Activated naive CD4-positive, alpha-beta T cell treated with anti-CD3 and anti-CD28 coated beads for 36 hours (primary cell): ENCODE data around the gene RGS16. TPM values are rescaled to one million over a fixed set of nuclear protein-coding genes. Genes with fewer than 3 reads are reported as not detected.

Experiments
- CTCF ChIA-PET: fragments of 350-600 bp; sonication (Branson Sonifier 250); formaldehyde crosslinking; loops from one replicate; lab custom pipeline; 2021; ENCODE audit warnings: antibody characterized with exemption; lab: Charles Lee
- DNase-seq: peaks from one replicate; pipeline ENCODE4 v3.0.0-alpha.2; 2020
- H3K27ac Mint-ChIP-seq: one replicate; pipeline ENCODE4 v1.8.0; 2021; ENCODE audit warnings: mild to moderate bottlenecking, mixed read lengths
- H3K27me3 Mint-ChIP-seq: one replicate; pipeline ENCODE4 v1.8.0; 2021; ENCODE audit warnings: low read depth, mixed read lengths
- H3K36me3 Mint-ChIP-seq: one replicate; pipeline ENCODE4 v1.8.0; 2021; ENCODE audit warnings: low read depth, mixed read lengths
- H3K4me1 Mint-ChIP-seq: one replicate; pipeline ENCODE4 v1.8.0; 2021; ENCODE audit warnings: low read depth, mixed read lengths
- H3K4me3 Mint-ChIP-seq: one replicate; pipeline ENCODE4 v1.8.0; 2021; ENCODE audit warnings: mild to moderate bottlenecking, moderate library complexity, mixed read lengths
- H3K9me3 Mint-ChIP-seq: one replicate; pipeline ENCODE4 v1.8.0; 2021; ENCODE audit warnings: mixed read lengths
- intact Hi-C: fragments of 100-400 bp; cut with micrococcal nuclease; formaldehyde crosslinking; loops from one replicate; pipeline ENCODE4 v1.15.1; 2023
- total RNA-seq, 2 experiments: library from RNA; stranded (reverse); gene quantifications; one replicate each; pipeline ENCODE4 v1.2.3, GENCODE V29; 2021

RGS16 gene
- total RNA-seq, 2 experiments from 2014 or later = 35.3 to 37.3 TPM

- H3K27ac Mint-ChIP-seq = no peak overlapping the region
- peak; percentile 42 for DNase-seq
- no peaks in the 10 kb centered on the region for H3K9me3 Mint-ChIP-seq
- intact Hi-C loops = loop anchor here (1.0 to 5.0 kb wide), 4 partner anchors 15 to 301 kb away; no protein-coding TSS in a partner anchor
- no peaks in the 10 kb centered on the region for H3K36me3 Mint-ChIP-seq
- H3K4me1 Mint-ChIP-seq = peaks cover 36% of the 10 kb centered on the region
- CTCF ChIA-PET = interaction anchor here (0.9 to 28.9 kb wide), 7 partner anchors 9 to 184 kb away, joined by 3 to 797 read pairs (median 5); partner anchors contain the start of gene NPL
- no peak overlapping the region for H3K4me3 Mint-ChIP-seq
- no peaks in the 10 kb centered on the region for H3K27me3 Mint-ChIP-seq
Observed at GRCh38 chr1:182602935-182603645, 1.1 kb downstream of the RGS16 start.

DNA sequence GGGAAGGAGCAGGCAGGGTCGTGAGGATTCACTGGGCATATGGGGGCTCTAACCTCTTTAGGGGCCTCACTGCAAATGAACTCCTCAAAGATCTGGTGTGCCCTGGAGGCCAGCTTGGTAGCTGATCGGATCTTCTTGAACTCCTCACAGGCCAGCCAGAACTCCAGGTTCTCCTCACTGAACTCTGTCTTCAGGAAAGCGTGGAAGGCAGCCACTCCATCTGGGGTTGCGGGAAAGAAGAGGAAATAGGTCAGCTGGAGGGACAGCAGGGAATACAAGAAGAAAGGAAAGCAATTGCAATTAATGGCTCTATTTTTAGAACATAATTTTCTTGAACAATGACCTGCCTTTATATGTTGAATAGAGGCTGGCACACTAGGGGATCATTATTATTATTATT, 2.3 kb downstream of the RGS16 start:
- intact Hi-C loops = loop anchor here (1.0 to 5.0 kb wide), 4 partner anchors 73 to 300 kb away; no protein-coding TSS in a partner anchor
- Mint-ChIP-seq H3K36me3 (no peaks in the 10 kb centered on the region), H3K9me3 (no peaks in the 10 kb centered on the region), H3K27me3 (no peaks in the 10 kb centered on the region), H3K4me1 (peaks cover 27% of the 10 kb centered on the region), H3K27ac (no peak overlapping the region), H3K4me3 (no peak overlapping the region)
- DNase-seq = no peak
- CTCF ChIA-PET = interaction anchor here (0.7 to 28.9 kb wide), 7 partner anchors 9 to 185 kb away, joined by 3 to 797 read pairs (median 8); partner anchors contain the start of genes NPL and RNASEL

GRCh38 chr1:182601416-182601786, 2.8 kb downstream of the RGS16 start:
- intact Hi-C loops = loop anchor here (1.0 to 5.0 kb wide), 3 partner anchors 74 to 299 kb away; no protein-coding TSS in a partner anchor
- CTCF ChIA-PET = interaction anchor here (1.0 to 28.9 kb wide), 10 partner anchors 9 to 185 kb away, joined by 3 to 797 read pairs (median 6); partner anchors contain the start of genes NPL and RNASEL
- Mint-ChIP-seq H3K4me3 (no peak overlapping the region), H3K9me3 (no peaks in the 10 kb centered on the region), H3K27me3 (no peaks in the 10 kb centered on the region), H3K36me3 (no peaks in the 10 kb centered on the region), H3K4me1 (peaks cover 22% of the 10 kb centered on the region), H3K27ac (no peak overlapping the region)
- peak; percentile 79 for DNase-seq

- Mint-ChIP-seq H3K4me3 (no peak overlapping the region), H3K27ac (no peak overlapping the region), H3K27me3 (no peaks in the 10 kb centered on the region), H3K9me3 (no peaks in the 10 kb centered on the region), H3K36me3 (no peaks in the 10 kb centered on the region), H3K4me1 (peaks cover 27% of the 10 kb centered on the region)
- no peak for DNase-seq
- intact Hi-C loops = loop anchor here (1.0 to 5.0 kb wide), 3 partner anchors 74 to 299 kb away; no protein-coding TSS in a partner anchor
- CTCF ChIA-PET = interaction anchor here (0.6 to 28.9 kb wide), 14 partner anchors 8 to 207 kb away, joined by 3 to 797 read pairs (median 4); partner anchors contain the start of genes NPL and RNASEL
Observed at GRCh38 chr1:182600745-182601415, 3.3 kb downstream of the RGS16 start.

- CTCF ChIA-PET = interaction anchor here (0.6 to 28.9 kb wide), 15 partner anchors 12 to 241 kb away, joined by 3 to 797 read pairs (median 4); partner anchors contain the start of genes NPL and RNASEL
- no peaks in the 10 kb centered on the region for H3K36me3 Mint-ChIP-seq
- no peaks in the 10 kb centered on the region for H3K9me3 Mint-ChIP-seq
- DNase-seq = no peak
- intact Hi-C loops = loop anchor here (5.0 kb wide), 1 partner anchor 298 kb away; no protein-coding TSS in a partner anchor
- H3K4me1 Mint-ChIP-seq = peaks cover 26% of the 10 kb centered on the region
- H3K27ac Mint-ChIP-seq = peak overlapping the region; percentile 46
- peak overlapping the region; percentile 9 for H3K4me3 Mint-ChIP-seq
- H3K27me3 Mint-ChIP-seq = no peaks in the 10 kb centered on the region
Observed at GRCh38 chr1:182600036-182600713, 4.0 kb downstream of the RGS16 start.

GRCh38 chr1:182599339-182599738, 4.8 kb downstream of the RGS16 start:
- no peaks in the 10 kb centered on the region for H3K27me3 Mint-ChIP-seq
- intact Hi-C loops = no loop called here
- peaks cover 19% of the 10 kb centered on the region for H3K4me1 Mint-ChIP-seq
- H3K27ac Mint-ChIP-seq = no peak overlapping the region
- H3K4me3 Mint-ChIP-seq = peak overlapping the region; percentile 9
- peak; percentile 49 for DNase-seq
- no peaks in the 10 kb centered on the region for H3K36me3 Mint-ChIP-seq
- CTCF ChIA-PET = interaction anchor here (0.5 to 28.9 kb wide), 13 partner anchors 13 to 241 kb away, joined by 3 to 797 read pairs (median 4); partner anchors contain the start of genes NPL and RNASEL
- no peaks in the 10 kb centered on the region for H3K9me3 Mint-ChIP-seq

DNA sequence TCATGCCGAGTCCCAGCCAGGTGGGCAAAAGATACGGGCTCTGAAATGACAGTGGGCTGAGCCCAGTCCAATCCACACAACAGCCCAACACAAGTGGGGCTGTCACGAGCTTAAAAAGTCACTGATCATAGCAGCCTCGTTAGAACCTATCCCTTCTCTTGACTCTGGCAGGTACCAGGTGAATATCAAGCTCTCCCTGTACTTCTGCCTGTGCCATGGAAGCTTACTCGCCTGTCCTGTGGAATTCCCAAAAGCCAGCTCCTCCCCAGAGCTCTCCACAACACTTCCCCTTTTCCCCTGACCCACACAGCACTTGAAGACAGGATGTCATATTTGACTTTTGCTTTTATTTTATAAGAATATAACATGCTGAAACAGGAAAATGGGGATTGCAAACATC, 5.9 kb downstream of the RGS16 start:
- Mint-ChIP-seq H3K36me3 (no peaks in the 10 kb centered on the region), H3K4me3 (no peak overlapping the region), H3K27ac (no peak overlapping the region), H3K27me3 (no peaks in the 10 kb centered on the region), H3K9me3 (no peaks in the 10 kb centered on the region), H3K4me1 (peaks cover 17% of the 10 kb centered on the region)
- DNase-seq = no peak
- CTCF ChIA-PET = interaction anchor here (1.2 to 28.9 kb wide), 9 partner anchors 9 to 189 kb away, joined by 3 to 797 read pairs (median 12); partner anchors contain the start of genes NPL and RNASEL
- intact Hi-C loops = no loop called here

GRCh38 chr1:182596934-182597333, 7.3 kb downstream of the RGS16 start:
- Mint-ChIP-seq H3K9me3 (no peaks in the 10 kb centered on the region), H3K36me3 (no peaks in the 10 kb centered on the region), H3K27ac (no peak overlapping the region), H3K4me3 (no peak overlapping the region), H3K27me3 (no peaks in the 10 kb centered on the region), H3K4me1 (peaks cover 14% of the 10 kb centered on the region)
- intact Hi-C loops = no loop called here
- no peak for DNase-seq
- CTCF ChIA-PET = interaction anchor here (0.7 to 28.9 kb wide), 12 partner anchors 8 to 364 kb away, joined by 3 to 797 read pairs (median 6); partner anchors contain the start of genes NPL, RGS16 and RNASEL

DNA sequence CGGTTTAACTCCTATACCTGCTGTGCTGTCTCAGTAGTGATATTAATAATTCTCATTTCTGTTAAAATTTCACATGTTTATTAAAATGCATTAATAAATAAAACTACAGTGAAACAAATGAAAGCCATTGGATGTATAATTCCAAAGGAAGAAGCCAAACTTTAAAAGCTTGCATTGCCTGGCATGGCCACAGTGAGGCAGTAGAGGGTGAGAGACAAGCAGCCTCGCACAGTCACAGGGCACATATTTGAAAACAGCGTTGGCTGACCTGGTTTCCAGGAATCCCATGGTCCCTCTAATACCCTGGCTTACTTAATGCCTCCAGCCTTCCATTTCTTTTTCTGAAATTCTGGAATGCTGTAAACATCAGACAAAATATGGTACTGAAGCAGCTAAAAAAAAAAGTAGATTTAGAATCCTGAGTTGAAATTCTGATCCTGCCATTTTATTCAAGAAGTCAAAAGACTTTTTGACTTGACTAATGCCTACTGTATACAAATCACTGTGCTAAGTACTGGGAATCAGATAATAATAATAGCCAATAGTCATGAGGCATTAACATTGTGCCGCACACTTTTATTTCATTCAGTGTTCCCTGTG, 8.4 kb downstream of the RGS16 start:
- Mint-ChIP-seq H3K36me3 (no peaks in the 10 kb centered on the region), H3K27me3 (no peaks in the 10 kb centered on the region), H3K4me3 (no peak overlapping the region), H3K9me3 (no peaks in the 10 kb centered on the region), H3K4me1 (peaks cover 14% of the 10 kb centered on the region), H3K27ac (no peak overlapping the region)
- DNase-seq = peak; percentile 86
- intact Hi-C loops = loop anchor here (1.0 kb wide), 2 partner anchors 149 to 187 kb away; no protein-coding TSS in a partner anchor
- CTCF ChIA-PET = interaction anchor here (0.6 to 28.9 kb wide), 30 partner anchors 9 to 511 kb away, joined by 3 to 797 read pairs (median 4); partner anchors contain the start of genes NPL, RGS16 and RNASEL

- CTCF ChIA-PET = interaction anchor here (1.2 to 28.9 kb wide), 3 partner anchors 8 to 197 kb away, joined by 3 to 797 read pairs (median 92); partner anchors contain the start of gene NPL
- intact Hi-C loops = loop anchor here (2.0 to 10.0 kb wide), 6 partner anchors 161 to 1958 kb away; partner anchors contain the start of gene XPR1
- Mint-ChIP-seq H3K27ac (peak overlapping the region; percentile 98), H3K4me3 (peak overlapping the region; percentile 86), H3K36me3 (no peaks in the 10 kb centered on the region), H3K4me1 (peaks cover 38% of the 10 kb centered on the region), H3K27me3 (no peaks in the 10 kb centered on the region), H3K9me3 (no peaks in the 10 kb centered on the region)
- no peak for DNase-seq
Observed at GRCh38 chr1:182589931-182590330, 14.3 kb downstream of the RGS16 start.

- Mint-ChIP-seq H3K9me3 (no peaks in the 10 kb centered on the region), H3K4me1 (peaks cover 42% of the 10 kb centered on the region), H3K27me3 (no peaks in the 10 kb centered on the region), H3K36me3 (peaks cover 2% of the 10 kb centered on the region), H3K27ac (peak overlapping the region; percentile 98), H3K4me3 (peak overlapping the region; percentile 86)
- no peak for DNase-seq
- CTCF ChIA-PET = interaction anchor here (1.2 to 28.9 kb wide), 4 partner anchors 9 to 197 kb away, joined by 3 to 797 read pairs (median 48); partner anchors contain the start of gene NPL
- intact Hi-C loops = loop anchor here (2.0 to 10.0 kb wide), 6 partner anchors 161 to 1957 kb away; partner anchors contain the start of gene XPR1
Observed at GRCh38 chr1:182589520-182589919, 14.7 kb downstream of the RGS16 start.
